Motor neuron (in vitro differentiated cells): ENCODE results near the gene RNF144A. TPM values are rescaled to one million over a fixed set of nuclear protein-coding genes. Genes with fewer than 3 reads are reported as not detected.

Experiments
- ATAC-seq, 8 experiments: fragments of 200-7000 bp; cut with Tn5 transposase; replicated peaks in 6 of 8; 2 replicates each; pipeline ENCODE4 v1.8.0; 2021; ENCODE audit warnings: mild to moderate bottlenecking in 8 of 8, moderate library complexity in 8 of 8
- H3K27ac ChIP-seq, 2 donors: fragments of 250-450 bp; sonication (Bioruptor Pico); 2 replicates each; pipeline ENCODE4 v1.9.0; 2021; ENCODE audit warnings: antibody characterized with exemption in 2 of 2, mild to moderate bottlenecking in 2 of 2, moderate library complexity in 1 of 2
- H3K4me1 ChIP-seq, 2 donors: fragments of 250-450 bp; sonication (Bioruptor Pico); replicated peaks in 1 of 2; 2 replicates each; pipeline ENCODE4 v1.6.1; 2021; ENCODE audit warnings: antibody characterized with exemption in 2 of 2, mild to moderate bottlenecking in 2 of 2, moderate library complexity in 1 of 2
- H3K4me3 ChIP-seq, 5 donors: fragments of 250-450 bp; sonication (Bioruptor Pico); 2 replicates each; pipeline ENCODE4 v1.9.0; 2021; ENCODE audit warnings: antibody characterized with exemption in 5 of 5, mild to moderate bottlenecking in 5 of 5, moderate library complexity in 4 of 5
- WGBS, 10 experiments: fragments of 450-650 bp; shearing (Covaris generic); methylation state at CpG; one replicate each; pipeline ENCODE4 v1.0.0; 2022; 5-methylcytosine and 5-hydroxymethylcytosine counted together
- in situ Hi-C, 9 experiments: fragments of 400-800 bp; cut with MboI; loops; one replicate each; pipeline ENCODE4 v1.15.0; 2021; ENCODE audit warnings: low sequenced_read_pairs in 9 of 9, low pct_unique_long_range_greater_than_20kb in 2 of 9; ENCODE audit not compliant: unreplicated experiment in 9 of 9
- total RNA-seq, 8 experiments: library from RNA; unstranded; fragments of 300-600 nt; gene quantifications; 2 replicates each; pipeline versions ENCODE4 v1.2.3 to v1.2.4, GENCODE V29; 2022

The RNF144A gene
- total RNA-seq, 8 experiments from 2014 or later, result 8.3 to 34.8 (median 22.5) TPM

- H3K27ac ChIP-seq, result no peak overlapping the region
- WGBS, 10 experiments, result 67 to 100% (median 100%) methylated on average over 1 to 4 of the region's 10 CpGs; no CpG with 5 or more reads in 1 of the 10 experiments
- H3K4me1 ChIP-seq, result peaks cover 2 to 7% of the 10 kb centered on the region in 2 donors
- no peak for ATAC-seq
- in situ Hi-C loops, result no loop called here
- H3K4me3 ChIP-seq, result no peak overlapping the region
Observed at GRCh38 chr2:6958616-6959235, 41.5 kb downstream of the RNF144A start.

- Histone ChIP-seq H3K4me3 (no peak overlapping the region), H3K27ac (no peak overlapping the region), H3K4me1 (peaks cover under 1 to 2% of the 10 kb centered on the region in 2 donors)
- WGBS, 10 experiments, result 88 to 100% (median 94%) methylated on average over 1 to 2 of the region's 3 CpGs; no CpG with 5 or more reads in 7 of the 10 experiments
- in situ Hi-C loops, result no loop called here
- ATAC-seq, result no peak
Observed at GRCh38 chr2:6959751-6960150, 42.5 kb downstream of the RNF144A start.

GRCh38 chr2:6960659-6961058 is 43.4 kb downstream of the RNF144A start:
- in situ Hi-C loops, result no loop called here
- WGBS, 10 experiments, result 27 to 97% (median 81%) methylated on average over 2 to 7 of the region's 8 CpGs
- H3K4me3 ChIP-seq, result no peak overlapping the region
- H3K4me1 ChIP-seq, result peaks cover 0 to 2% of the 10 kb centered on the region in 2 donors
- H3K27ac ChIP-seq, result no peak overlapping the region
- ATAC-seq, result no peak

- in situ Hi-C loops, result no loop called here
- WGBS, 10 experiments, result 63 to 100% (median 90%) methylated on average over 1 to 6 of the region's 6 CpGs
- Histone ChIP-seq H3K4me1 (no peaks in the 10 kb centered on the region), H3K27ac (no peak overlapping the region), H3K4me3 (no peak overlapping the region)
- no peak for ATAC-seq
Observed at GRCh38 chr2:6963727-6964126, 46.5 kb downstream of the RNF144A start.

- no peak for ATAC-seq
- Histone ChIP-seq H3K4me1 (no peaks in the 10 kb centered on the region), H3K4me3 (no peak overlapping the region), H3K27ac (no peak overlapping the region)
- in situ Hi-C loops, result no loop called here
- 60 to 97% (median 93%) methylated on average over 1 to 12 of the region's 19 CpGs; no CpG with 5 or more reads in 2 of the 10 experiments for WGBS, 10 experiments
Observed at GRCh38 chr2:6965071-6965795, 48.0 kb downstream of the RNF144A start.

GRCh38 chr2:6966446-6966940 is 49.3 kb downstream of the RNF144A start:
- no peak for ATAC-seq
- in situ Hi-C loops, result no loop called here
- Histone ChIP-seq H3K4me1 (no peaks in the 10 kb centered on the region), H3K27ac (no peak overlapping the region), H3K4me3 (no peak overlapping the region)
- WGBS, 10 experiments, result 0 to 100% (median 92%) methylated on average over 2 to 7 of the region's 7 CpGs; no CpG with 5 or more reads in 2 of the 10 experiments

- 69 to 100% (median 100%) methylated on average over 1 to 4 of the region's 7 CpGs; no CpG with 5 or more reads in 2 of the 10 experiments for WGBS, 10 experiments
- Histone ChIP-seq H3K27ac (no peak overlapping the region), H3K4me1 (no peaks in the 10 kb centered on the region), H3K4me3 (no peak overlapping the region)
- in situ Hi-C loops, result no loop called here
- no peak for ATAC-seq
Observed at GRCh38 chr2:6967301-6967700, 50.1 kb downstream of the RNF144A start.

- Histone ChIP-seq H3K27ac (no peak overlapping the region), H3K4me3 (no peak overlapping the region), H3K4me1 (no peaks in the 10 kb centered on the region)
- peak in 1 of 8 experiments; percentile 74 for ATAC-seq
- WGBS, 10 experiments, result 48 to 100% (median 87%) methylated on average over 1 to 6 of the region's 10 CpGs; no CpG with 5 or more reads in 1 of the 10 experiments
- in situ Hi-C loops, result no loop called here
Observed at GRCh38 chr2:6968319-6969100, 51.3 kb downstream of the RNF144A start.

GRCh38 chr2:6970551-6970950 is 53.3 kb downstream of the RNF144A start:
- H3K27ac ChIP-seq, result no peak overlapping the region
- 100% methylated on average over 1 of the region's 1 CpG; no CpG with 5 or more reads in 7 of the 10 experiments for WGBS, 10 experiments
- in situ Hi-C loops, result no loop called here
- H3K4me1 ChIP-seq, result no peaks in the 10 kb centered on the region
- ATAC-seq, result no peak
- H3K4me3 ChIP-seq, result no peak overlapping the region

GRCh38 chr2:6970976-6971480 is 53.8 kb downstream of the RNF144A start:
- WGBS, 10 experiments, result 52 to 100% (median 86%) methylated on average over 1 to 4 of the region's 4 CpGs; no CpG with 5 or more reads in 1 of the 10 experiments
- ATAC-seq, result no peak

GRCh38 chr2:6971502-6971901 is 54.3 kb downstream of the RNF144A start:
- H3K27ac ChIP-seq, result no peak overlapping the region
- in situ Hi-C loops, result no loop called here
- 83 to 100% (median 90%) methylated on average over 1 to 2 of the region's 2 CpGs; no CpG with 5 or more reads in 3 of the 10 experiments for WGBS, 10 experiments
- ATAC-seq, result no peak
- H3K4me1 ChIP-seq, result no peaks in the 10 kb centered on the region
- no peak overlapping the region for H3K4me3 ChIP-seq

More at GRCh38 chr2:6970976-6971480, 53.8 kb downstream of the RNF144A start:
- H3K4me1 ChIP-seq, result no peaks in the 10 kb centered on the region
- H3K27ac ChIP-seq, result no peak overlapping the region
- H3K4me3 ChIP-seq, result no peak overlapping the region
- in situ Hi-C loops, result no loop called here

GRCh38 chr2:6972067-6972710 is 55.0 kb downstream of the RNF144A start:
- ATAC-seq, result no peak
- WGBS, 10 experiments, result 68 to 100% (median 94%) methylated on average over 1 to 5 of the region's 5 CpGs; no CpG with 5 or more reads in 2 of the 10 experiments
- Histone ChIP-seq H3K4me1 (no peaks in the 10 kb centered on the region), H3K27ac (no peak overlapping the region), H3K4me3 (no peak overlapping the region)
- in situ Hi-C loops, result no loop called here
